ENCODE measurements around the gene PARD3B.

Gene PARD3B

GRCh38 chr2:204529795-204530463 lies 15.3 kb upstream of the PARD3B start:
- TF ChIP-seq GABPA (IDR thresholded peaks at IDR 0.05; ENCODE audit: low read depth), result no peak
- TF ChIP-seq POLR2AphosphoS5 (IDR thresholded peaks at IDR 0.05; ENCODE audit: low read depth), result no peak
- TF ChIP-seq SPI1 (IDR thresholded peaks at IDR 0.05; ENCODE audit: borderline replicate concordance, low read depth), result peak; percentile 7; the same call in 1 of the 2 replicates
- no peak for TF ChIP-seq REST (IDR thresholded peaks at IDR 0.05; ENCODE audit: insufficient replicate concordance, low read depth)
- TF ChIP-seq, protein P1, sequence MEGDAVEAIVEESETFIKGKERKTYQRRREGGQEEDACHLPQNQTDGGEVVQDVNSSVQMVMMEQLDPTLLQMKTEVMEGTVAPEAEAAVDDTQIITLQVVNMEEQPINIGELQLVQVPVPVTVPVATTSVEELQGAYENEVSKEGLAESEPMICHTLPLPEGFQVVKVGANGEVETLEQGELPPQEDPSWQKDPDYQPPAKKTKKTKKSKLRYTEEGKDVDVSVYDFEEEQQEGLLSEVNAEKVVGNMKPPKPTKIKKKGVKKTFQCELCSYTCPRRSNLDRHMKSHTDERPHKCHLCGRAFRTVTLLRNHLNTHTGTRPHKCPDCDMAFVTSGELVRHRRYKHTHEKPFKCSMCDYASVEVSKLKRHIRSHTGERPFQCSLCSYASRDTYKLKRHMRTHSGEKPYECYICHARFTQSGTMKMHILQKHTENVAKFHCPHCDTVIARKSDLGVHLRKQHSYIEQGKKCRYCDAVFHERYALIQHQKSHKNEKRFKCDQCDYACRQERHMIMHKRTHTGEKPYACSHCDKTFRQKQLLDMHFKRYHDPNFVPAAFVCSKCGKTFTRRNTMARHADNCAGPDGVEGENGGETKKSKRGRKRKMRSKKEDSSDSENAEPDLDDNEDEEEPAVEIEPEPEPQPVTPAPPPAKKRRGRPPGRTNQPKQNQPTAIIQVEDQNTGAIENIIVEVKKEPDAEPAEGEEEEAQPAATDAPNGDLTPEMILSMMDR (IDR thresholded peaks at IDR 0.05; ENCODE audit: insufficient read depth, low read length), result no peak
- no peak overlapping the region for H3K4me3 ChIP-seq (replicated peaks; ENCODE audit: insufficient read depth, low read length)
- no peaks in the 10 kb centered on the region for H3K27me3 ChIP-seq (ENCODE audit: insufficient read depth, poor library complexity, severe bottlenecking)
- DNase-seq (ENCODE audit: low read depth in 1 of 2, low spot score in 1 of 2), result no peak
- H3K27ac ChIP-seq (replicated peaks), result no peak overlapping the region

- no peak overlapping the region for H3K27ac ChIP-seq (replicated peaks)
- H3K4me3 ChIP-seq (replicated peaks; ENCODE audit: insufficient read depth, low read length), result no peak overlapping the region
- no peak for DNase-seq (ENCODE audit: low read depth in 1 of 2, low spot score in 1 of 2)
- no peaks in the 10 kb centered on the region for H3K27me3 ChIP-seq (ENCODE audit: insufficient read depth, poor library complexity, severe bottlenecking)
- TF ChIP-seq POLR2AphosphoS5 (IDR thresholded peaks at IDR 0.05; ENCODE audit: low read depth) (no peak), REST (IDR thresholded peaks at IDR 0.05; ENCODE audit: insufficient replicate concordance, low read depth) (no peak), SPI1 (IDR thresholded peaks at IDR 0.05; ENCODE audit: borderline replicate concordance, low read depth) (no peak), GABPA (IDR thresholded peaks at IDR 0.05; ENCODE audit: low read depth) (no peak)
- TF ChIP-seq, protein P1 (IDR thresholded peaks at IDR 0.05; ENCODE audit: insufficient read depth, low read length), result no peak
Measured at GRCh38 chr2:204530464-204530805, 14.8 kb upstream of the PARD3B start.

- Histone ChIP-seq H3K27me3 (ENCODE audit: insufficient read depth, poor library complexity, severe bottlenecking) (no peaks in the 10 kb centered on the region), H3K4me3 (replicated peaks; ENCODE audit: insufficient read depth, low read length) (no peak overlapping the region), H3K27ac (replicated peaks) (no peak overlapping the region)
- DNase-seq (ENCODE audit: low read depth in 1 of 2, low spot score in 1 of 2), result no peak
- no peak for TF ChIP-seq POLR2AphosphoS5 (IDR thresholded peaks at IDR 0.05; ENCODE audit: low read depth)
Measured at GRCh38 chr2:204533629-204534370, 11.5 kb upstream of the PARD3B start.

GRCh38 chr2:204535356-204535755 lies 9.9 kb upstream of the PARD3B start:
- DNase-seq (ENCODE audit: low read depth in 1 of 2, low spot score in 1 of 2), result no peak
- Histone ChIP-seq H3K27me3 (ENCODE audit: insufficient read depth, poor library complexity, severe bottlenecking) (no peaks in the 10 kb centered on the region), H3K27ac (replicated peaks) (no peak overlapping the region), H3K4me3 (replicated peaks; ENCODE audit: insufficient read depth, low read length) (no peak overlapping the region)
- TF ChIP-seq GABPA (IDR thresholded peaks at IDR 0.05; ENCODE audit: low read depth) (no peak), REST (IDR thresholded peaks at IDR 0.05; ENCODE audit: insufficient replicate concordance, low read depth) (no peak), POLR2AphosphoS5 (IDR thresholded peaks at IDR 0.05; ENCODE audit: low read depth) (no peak)
- TF ChIP-seq, protein P1 (IDR thresholded peaks at IDR 0.05; ENCODE audit: insufficient read depth, low read length), result no peak
